ENCODE results near the gene WDR91. TPM values are rescaled to one million over a fixed set of nuclear protein-coding genes. Genes with fewer than 3 reads are reported as not detected.
"Not testable (repeated sequence)": the region's sequence is repeated elsewhere in the genome, so short reads cannot be mapped to it uniquely, and the experiment has no call there.

WDR91 gene
- total RNA-seq, 2 experiments from 2014 or later = 12.9 to 13.1 TPM

- H3K27ac Mint-ChIP-seq = no peak overlapping the region
- peaks cover 4% of the 10 kb centered on the region for H3K4me1 Mint-ChIP-seq (ENCODE audit: low read depth)
- H3K36me3 Mint-ChIP-seq (ENCODE audit: low read depth) = peaks cover 17% of the 10 kb centered on the region
- H3K27me3 Mint-ChIP-seq = no peaks in the 10 kb centered on the region
- H3K4me3 Mint-ChIP-seq = no peak overlapping the region
- intact Hi-C loops (cut with micrococcal nuclease) = no loop called here
- H3K9me3 Mint-ChIP-seq = peaks cover 14% of the 10 kb centered on the region
- TF ChIP-seq, protein P1, sequence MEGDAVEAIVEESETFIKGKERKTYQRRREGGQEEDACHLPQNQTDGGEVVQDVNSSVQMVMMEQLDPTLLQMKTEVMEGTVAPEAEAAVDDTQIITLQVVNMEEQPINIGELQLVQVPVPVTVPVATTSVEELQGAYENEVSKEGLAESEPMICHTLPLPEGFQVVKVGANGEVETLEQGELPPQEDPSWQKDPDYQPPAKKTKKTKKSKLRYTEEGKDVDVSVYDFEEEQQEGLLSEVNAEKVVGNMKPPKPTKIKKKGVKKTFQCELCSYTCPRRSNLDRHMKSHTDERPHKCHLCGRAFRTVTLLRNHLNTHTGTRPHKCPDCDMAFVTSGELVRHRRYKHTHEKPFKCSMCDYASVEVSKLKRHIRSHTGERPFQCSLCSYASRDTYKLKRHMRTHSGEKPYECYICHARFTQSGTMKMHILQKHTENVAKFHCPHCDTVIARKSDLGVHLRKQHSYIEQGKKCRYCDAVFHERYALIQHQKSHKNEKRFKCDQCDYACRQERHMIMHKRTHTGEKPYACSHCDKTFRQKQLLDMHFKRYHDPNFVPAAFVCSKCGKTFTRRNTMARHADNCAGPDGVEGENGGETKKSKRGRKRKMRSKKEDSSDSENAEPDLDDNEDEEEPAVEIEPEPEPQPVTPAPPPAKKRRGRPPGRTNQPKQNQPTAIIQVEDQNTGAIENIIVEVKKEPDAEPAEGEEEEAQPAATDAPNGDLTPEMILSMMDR (IDR thresholded peaks at IDR 0.05) = no peak
- POLR2A ChIA-PET = no interaction called here
- no peak for DNase-seq
- ATAC-seq = no peak
- CTCF ChIA-PET = no interaction called here
Observed at GRCh38 chr7:135177028-135177696, 34.2 kb downstream of the WDR91 start.

DNA sequence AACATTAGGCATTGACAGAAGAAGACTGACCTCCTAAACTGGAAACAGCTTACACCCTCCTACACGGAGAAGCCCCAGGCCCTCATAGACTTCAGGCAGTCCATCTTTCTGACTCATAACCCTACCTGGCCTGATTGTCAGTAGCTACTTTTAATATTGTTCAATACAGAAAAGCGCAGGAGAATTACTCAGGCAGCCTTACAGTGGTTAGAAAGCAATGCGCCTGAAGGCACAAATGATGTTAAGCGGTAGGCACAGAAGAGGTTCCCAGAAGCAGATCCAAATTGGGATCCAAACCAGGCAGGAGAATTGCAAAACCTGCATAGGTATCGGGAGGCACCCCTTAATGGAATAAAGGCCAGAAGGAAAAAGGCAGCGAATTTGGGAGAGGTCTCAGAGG lies 35.4 kb downstream of the WDR91 start:
- intact Hi-C loops (cut with micrococcal nuclease) = no loop called here
- Mint-ChIP-seq H3K4me3 (no peak overlapping the region), H3K27ac (no peak overlapping the region), H3K4me1 (ENCODE audit: low read depth) (peaks cover 11% of the 10 kb centered on the region), H3K27me3 (no peaks in the 10 kb centered on the region), H3K9me3 (peaks cover 6% of the 10 kb centered on the region), H3K36me3 (ENCODE audit: low read depth) (peaks cover 7% of the 10 kb centered on the region)
- TF ChIP-seq, protein P1 (IDR thresholded peaks at IDR 0.05) = no peak
- POLR2A ChIA-PET = no interaction called here
- DNase-seq (no peak), ATAC-seq (no peak)
- CTCF ChIA-PET = no interaction called here

- ChIA-PET CTCF (interaction anchor here (0.8 to 1.2 kb wide), 2 partner anchors 189 to 190 kb away, joined by 3 read pairs; partner anchors contain the start of gene AGBL3), POLR2A (interaction anchor here (1.0 kb wide), 1 partner anchor 145 kb away, joined by 3 read pairs; no protein-coding TSS in a partner anchor)
Observed at GRCh38 chr7:135174941-135175340, 36.4 kb downstream of the WDR91 start.

GRCh38 chr7:135173916-135174315 lies 37.4 kb downstream of the WDR91 start:
- H3K4me1 Mint-ChIP-seq (ENCODE audit: low read depth) = peaks cover 20% of the 10 kb centered on the region
- H3K27ac Mint-ChIP-seq; DNase-seq; H3K9me3 Mint-ChIP-seq; ATAC-seq; H3K27me3 Mint-ChIP-seq; intact Hi-C loops (cut with micrococcal nuclease); H3K4me3 Mint-ChIP-seq: not testable (repeated sequence)
- peaks cover 10% of the 10 kb centered on the region for H3K36me3 Mint-ChIP-seq (ENCODE audit: low read depth)
- ChIA-PET CTCF (interaction anchor here (0.8 to 0.9 kb wide), 2 partner anchors 188 to 190 kb away, joined by 3 read pairs; no protein-coding TSS in a partner anchor), POLR2A (interaction anchor here (0.8 to 16.8 kb wide), 3 partner anchors 26 to 144 kb away, joined by 3 to 204 read pairs (median 3); partner anchors contain the start of gene TMEM140)

More at GRCh38 chr7:135174941-135175340, 36.4 kb downstream of the WDR91 start:
- TF ChIP-seq, protein P1 (IDR thresholded peaks at IDR 0.05) = no peak
- no peaks in the 10 kb centered on the region for H3K36me3 Mint-ChIP-seq (ENCODE audit: low read depth)
- no peak overlapping the region for H3K27ac Mint-ChIP-seq
- peaks cover 11% of the 10 kb centered on the region for H3K4me1 Mint-ChIP-seq (ENCODE audit: low read depth)
- intact Hi-C loops (cut with micrococcal nuclease) = no loop called here
- no peaks in the 10 kb centered on the region for H3K9me3 Mint-ChIP-seq
- DNase-seq (no peak), ATAC-seq (no peak)
- no peak overlapping the region for H3K4me3 Mint-ChIP-seq
- no peaks in the 10 kb centered on the region for H3K27me3 Mint-ChIP-seq

DNA sequence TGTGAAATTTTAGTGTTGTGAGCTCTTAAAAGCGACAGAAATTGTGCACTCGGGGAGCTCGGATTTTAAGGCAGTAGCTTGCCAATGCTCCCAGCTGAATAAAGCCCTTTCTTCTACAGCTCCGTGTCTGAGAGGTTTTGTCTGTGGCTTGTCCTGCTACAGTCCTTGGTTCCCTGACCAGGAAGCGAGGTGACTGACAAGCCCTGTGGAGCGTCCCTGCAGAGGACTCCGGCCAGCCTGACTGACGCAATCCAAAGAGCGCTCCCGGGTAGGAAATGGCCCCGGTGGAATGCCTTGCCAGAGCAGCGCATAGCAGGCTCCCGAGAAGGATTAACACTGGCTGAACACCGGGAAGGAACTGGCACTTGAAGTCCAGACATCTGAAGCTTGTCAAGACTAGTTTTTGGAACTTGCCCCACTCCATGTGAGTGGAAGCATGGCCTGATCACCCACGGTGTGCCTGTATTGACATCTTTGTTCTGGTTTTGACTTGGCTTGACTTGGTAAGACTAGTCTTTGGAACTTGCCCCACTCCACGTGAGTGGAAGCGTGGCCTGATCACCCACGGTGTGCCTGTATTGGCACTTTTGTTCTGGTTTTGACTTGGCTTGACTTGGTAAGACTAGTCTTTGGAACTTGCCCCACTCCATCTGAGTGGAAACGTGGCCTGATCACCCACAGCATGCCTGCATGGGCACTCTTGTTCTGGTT lies 39.6 kb downstream of the WDR91 start:
- intact Hi-C loops (cut with micrococcal nuclease) = loop anchor here (2.0 kb wide), 1 partner anchor 185 kb away; the partner anchor contains the start of gene AGBL3
- ChIA-PET POLR2A (interaction anchor here (0.6 to 16.8 kb wide), 6 partner anchors 24 to 525 kb away, joined by 3 to 204 read pairs (median 4); partner anchors contain the start of genes BPGM, TMEM140 and WDR91), CTCF (interaction anchor here (0.7 to 4.6 kb wide), 13 partner anchors 7 to 538 kb away, joined by 3 to 44 read pairs (median 4); partner anchors contain the start of genes AGBL3, BPGM, TMEM140 and WDR91)
- Mint-ChIP-seq H3K4me1 (ENCODE audit: low read depth) (peaks cover 41% of the 10 kb centered on the region), H3K36me3 (ENCODE audit: low read depth) (peaks cover 31% of the 10 kb centered on the region), H3K4me3 (peak overlapping the region; percentile 83), H3K27ac (peak overlapping the region; percentile 93)
- H3K9me3 Mint-ChIP-seq, ATAC-seq, DNase-seq, H3K27me3 Mint-ChIP-seq: not testable (repeated sequence)

- not testable (repeated sequence) for DNase-seq, H3K9me3 Mint-ChIP-seq, H3K27me3 Mint-ChIP-seq, ATAC-seq
- Mint-ChIP-seq H3K36me3 (ENCODE audit: low read depth) (peaks cover 36% of the 10 kb centered on the region), H3K27ac (peak overlapping the region; percentile 93), H3K4me3 (peak overlapping the region; percentile 83), H3K4me1 (ENCODE audit: low read depth) (peaks cover 45% of the 10 kb centered on the region)
- ChIA-PET POLR2A (interaction anchor here (0.6 to 16.8 kb wide), 13 partner anchors 8 to 524 kb away, joined by 3 to 204 read pairs (median 4); partner anchors contain the start of genes AGBL3, BPGM, TMEM140 and WDR91), CTCF (interaction anchor here (0.7 to 4.6 kb wide), 15 partner anchors 8 to 538 kb away, joined by 3 to 44 read pairs (median 4); partner anchors contain the start of genes AGBL3, BPGM, TMEM140 and WDR91)
- intact Hi-C loops (cut with micrococcal nuclease) = loop anchor here (2.0 kb wide), 1 partner anchor 184 kb away; the partner anchor contains the start of gene AGBL3
Observed at GRCh38 chr7:135170998-135171481, 40.3 kb downstream of the WDR91 start.

Data from activated CD8-positive, alpha-beta T cell treated with anti-CD3 and anti-CD28 coated beads for 36 hours (primary cell).